ENCODE data around the gene SPATA13.

Gene SPATA13

DNA sequence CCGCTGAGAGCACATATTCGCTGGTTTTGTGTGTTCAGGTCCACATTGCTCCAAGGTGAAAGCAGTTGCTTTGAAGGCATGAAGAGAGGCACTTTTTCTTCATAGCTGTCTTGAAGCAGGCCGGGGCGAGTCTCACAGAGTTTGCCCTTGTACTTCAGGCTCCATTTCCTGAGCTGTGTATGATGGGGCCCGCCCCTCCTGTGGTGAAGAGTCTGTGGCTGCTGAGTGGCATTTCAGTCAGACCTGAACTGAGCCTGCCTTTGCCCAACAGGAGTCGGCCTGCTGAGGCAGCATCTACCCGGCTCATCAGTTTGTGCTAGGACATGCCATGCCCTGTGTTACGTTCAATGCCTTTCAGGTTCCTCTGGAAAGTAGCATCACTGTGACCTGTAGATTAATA, 104.5 kb downstream of the SPATA13 start:
- DNase-seq = no peak

DNA sequence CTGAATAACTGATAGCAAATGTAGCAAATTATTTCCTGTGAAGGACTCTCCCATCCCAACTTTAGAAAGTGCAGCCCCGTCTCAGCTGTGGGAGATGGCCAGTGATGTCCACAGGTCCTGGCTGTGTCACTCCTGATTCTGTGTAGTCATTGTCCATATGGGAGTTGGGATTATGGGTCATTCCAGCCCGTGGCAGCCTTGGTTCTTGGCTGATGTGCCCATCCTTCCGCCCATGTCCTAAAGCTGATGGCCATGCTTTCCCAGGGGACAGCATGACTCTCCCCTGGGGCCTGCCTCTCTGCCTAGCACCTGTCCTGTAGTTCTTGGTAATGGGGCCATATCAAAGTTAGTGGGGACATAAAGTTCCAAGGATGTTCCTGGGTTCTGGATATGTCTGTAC, 104.9 kb downstream of the SPATA13 start:
- no peak for DNase-seq

- no peak for DNase-seq
These were observed 106.8 kb downstream of the SPATA13 start for GRCh38 chr13:24267274-24267673.

GRCh38 chr13:24267801-24268200, 107.3 kb downstream of the SPATA13 start:
- DNase-seq = no peak

DNA sequence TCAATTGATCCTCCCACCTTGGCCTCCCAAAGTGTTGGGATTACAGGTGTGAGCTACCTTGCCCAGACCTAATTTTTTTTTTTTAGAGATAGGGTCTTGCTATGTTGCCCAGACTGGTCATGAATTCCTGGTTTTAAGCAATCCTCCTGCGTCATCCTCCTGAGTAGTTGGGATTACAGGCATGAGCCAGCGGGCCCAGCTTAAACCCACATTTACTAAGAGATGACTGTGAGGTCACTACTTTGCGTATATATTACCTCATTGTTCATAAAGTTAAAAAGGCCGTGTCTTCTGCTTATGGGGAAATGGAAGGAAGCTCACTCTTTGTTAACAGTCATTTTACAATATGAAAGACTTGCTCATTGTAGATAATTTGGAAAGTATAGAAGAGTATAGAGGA, 109.3 kb downstream of the SPATA13 start:
- no peak for DNase-seq

- no peak for DNase-seq
These were observed 110.2 kb downstream of the SPATA13 start for GRCh38 chr13:24270639-24271141.

- DNase-seq = no peak
These were observed 110.7 kb downstream of the SPATA13 start for GRCh38 chr13:24271231-24271600.

DNA sequence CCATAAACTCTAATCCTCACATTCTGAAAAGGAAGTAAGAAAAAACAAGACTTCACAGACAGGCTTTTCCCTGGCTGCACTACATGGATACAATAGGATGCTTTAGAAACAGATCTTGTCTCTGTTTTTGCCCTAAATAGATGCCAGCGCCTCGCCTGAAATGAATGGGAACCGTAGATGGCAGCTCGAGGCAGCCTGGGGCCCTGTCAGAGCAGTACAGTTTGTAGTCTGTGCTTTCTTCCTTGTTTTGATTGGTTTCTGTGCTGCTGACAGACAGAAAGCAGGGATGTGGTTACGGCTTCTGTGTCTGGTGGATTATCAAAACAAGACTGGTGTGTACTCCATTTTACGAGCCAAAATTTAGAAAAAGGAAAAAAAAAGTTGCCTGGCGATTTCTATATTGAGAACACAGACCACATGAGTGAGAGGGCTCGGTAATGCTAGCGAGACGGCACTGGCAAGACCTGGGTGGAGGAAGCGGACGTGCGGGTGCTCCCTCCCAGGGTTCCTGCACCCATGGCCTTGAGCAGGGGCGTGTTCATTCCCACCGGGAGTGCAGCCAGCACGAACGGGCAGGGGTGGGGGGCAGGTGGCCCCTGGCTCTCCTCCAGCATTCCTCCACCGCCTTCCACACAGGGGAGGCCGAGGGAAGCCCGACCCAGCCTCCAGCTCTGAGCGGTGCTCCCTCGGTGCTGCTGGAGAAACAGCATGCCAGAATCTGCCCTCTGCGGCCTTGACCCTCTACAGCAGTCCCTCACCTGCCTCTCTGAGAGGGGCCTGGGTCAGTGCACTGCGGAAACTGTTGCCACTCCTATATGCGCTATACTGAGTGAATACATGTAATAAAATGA, 111.3 kb downstream of the SPATA13 start:
- DNase-seq = no peak

- DNase-seq = no peak
These were observed 112.1 kb downstream of the SPATA13 start for GRCh38 chr13:24272452-24273161.

DNA sequence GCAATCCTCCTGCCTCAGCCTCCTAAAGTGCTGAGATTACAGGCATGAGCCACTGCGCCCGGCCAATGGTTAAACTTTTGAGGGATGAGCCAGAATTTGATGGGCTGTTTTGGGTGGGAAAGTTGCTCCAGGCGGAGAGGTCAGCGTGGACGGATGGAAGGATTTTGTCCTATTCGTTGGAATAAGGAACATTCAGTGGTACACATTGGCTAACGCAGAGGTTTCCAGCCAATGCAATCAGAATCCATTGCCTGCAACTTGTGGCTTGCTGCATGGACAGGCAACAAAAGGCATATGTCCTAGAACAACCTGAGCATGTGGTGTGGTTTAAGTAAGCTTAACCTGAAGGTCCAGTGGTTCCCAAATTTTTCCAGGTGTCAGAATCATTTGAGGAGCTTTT, 113.4 kb downstream of the SPATA13 start:
- no peak for DNase-seq

- DNase-seq = no peak
These were observed 114.0 kb downstream of the SPATA13 start for GRCh38 chr13:24274452-24275021.

DNA sequence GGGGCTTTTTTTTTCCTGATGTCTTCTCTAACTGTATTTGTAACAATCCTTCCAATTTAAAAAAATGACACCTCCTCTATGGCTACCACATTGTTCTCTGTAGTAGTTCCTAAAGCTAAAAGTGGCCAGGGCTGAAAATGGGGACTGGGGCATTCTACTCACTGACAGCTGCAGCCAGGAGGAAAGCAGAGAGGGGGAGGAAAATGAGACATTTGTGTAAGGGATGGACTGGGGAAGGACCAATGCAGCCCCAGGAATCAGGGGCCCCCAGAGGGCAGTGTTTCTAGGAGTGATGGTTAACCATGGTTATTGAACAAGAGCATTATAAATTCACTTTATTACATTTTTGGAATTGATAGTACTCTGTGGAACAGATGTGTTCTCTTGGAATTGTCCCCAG, 114.5 kb downstream of the SPATA13 start:
- DNase-seq = no peak

- DNase-seq = no peak
These were observed 115.8 kb downstream of the SPATA13 start for GRCh38 chr13:24276306-24276705.

DNA sequence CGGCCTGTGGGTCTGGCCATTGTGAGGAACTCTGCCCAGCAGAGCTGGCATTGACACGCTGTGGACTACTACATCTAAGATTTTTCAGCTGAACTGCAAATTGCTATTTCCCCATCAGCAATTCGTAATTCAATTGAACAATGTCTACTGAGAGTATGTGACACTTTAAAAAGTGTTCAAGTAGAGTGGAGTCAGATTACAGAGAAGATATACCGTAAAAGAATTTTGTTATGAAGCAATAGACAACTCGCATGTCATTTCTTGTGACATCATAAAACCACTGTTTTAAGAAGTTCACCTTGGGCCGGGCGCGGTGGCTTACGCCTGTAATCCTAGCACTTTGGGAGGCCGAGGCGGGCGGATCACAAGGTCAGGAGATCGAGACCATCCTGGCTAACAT, 116.3 kb downstream of the SPATA13 start:
- DNase-seq = no peak

DNA sequence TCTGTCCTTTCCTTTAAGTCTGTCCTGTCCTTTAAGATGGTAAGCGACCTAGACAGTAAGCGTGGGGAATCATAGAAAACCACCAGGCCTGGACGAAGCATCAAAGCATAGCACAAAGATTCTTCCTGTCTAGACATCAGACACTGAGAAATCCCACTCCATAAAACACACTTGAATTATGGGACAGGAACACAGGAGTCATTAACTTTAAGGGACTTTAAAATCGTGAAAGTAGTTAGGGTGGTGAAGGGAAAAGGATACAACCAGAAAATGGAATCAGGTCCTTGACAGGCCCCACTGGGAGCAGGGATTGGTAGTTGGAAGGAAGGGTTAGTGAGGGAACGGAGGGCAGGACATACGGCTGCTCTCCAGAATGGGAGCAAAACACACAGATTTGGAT, 117.2 kb downstream of the SPATA13 start:
- no peak for DNase-seq

GRCh38 chr13:24279327-24280110, 119.0 kb downstream of the SPATA13 start:
- no peak for DNase-seq

DNA sequence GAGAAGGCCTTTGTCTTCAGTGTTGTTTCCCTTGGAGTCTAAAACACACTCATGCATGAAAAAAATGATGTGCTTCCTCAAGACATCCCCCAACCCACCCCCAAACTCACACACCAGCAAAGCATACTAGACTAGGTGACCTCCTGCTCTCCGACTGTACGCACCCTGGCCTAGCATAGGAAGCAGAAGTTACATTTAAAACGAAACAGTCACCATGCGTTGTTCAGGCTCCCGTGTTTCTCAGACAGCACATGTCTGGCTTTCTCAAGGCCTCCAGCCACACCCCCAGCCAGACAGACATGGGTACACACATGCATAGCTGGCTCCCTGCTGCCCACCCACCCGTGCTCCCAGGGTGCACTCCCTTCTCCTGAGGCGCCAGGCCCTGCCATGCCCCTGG, 120.2 kb downstream of the SPATA13 start:
- no peak for DNase-seq

DNA sequence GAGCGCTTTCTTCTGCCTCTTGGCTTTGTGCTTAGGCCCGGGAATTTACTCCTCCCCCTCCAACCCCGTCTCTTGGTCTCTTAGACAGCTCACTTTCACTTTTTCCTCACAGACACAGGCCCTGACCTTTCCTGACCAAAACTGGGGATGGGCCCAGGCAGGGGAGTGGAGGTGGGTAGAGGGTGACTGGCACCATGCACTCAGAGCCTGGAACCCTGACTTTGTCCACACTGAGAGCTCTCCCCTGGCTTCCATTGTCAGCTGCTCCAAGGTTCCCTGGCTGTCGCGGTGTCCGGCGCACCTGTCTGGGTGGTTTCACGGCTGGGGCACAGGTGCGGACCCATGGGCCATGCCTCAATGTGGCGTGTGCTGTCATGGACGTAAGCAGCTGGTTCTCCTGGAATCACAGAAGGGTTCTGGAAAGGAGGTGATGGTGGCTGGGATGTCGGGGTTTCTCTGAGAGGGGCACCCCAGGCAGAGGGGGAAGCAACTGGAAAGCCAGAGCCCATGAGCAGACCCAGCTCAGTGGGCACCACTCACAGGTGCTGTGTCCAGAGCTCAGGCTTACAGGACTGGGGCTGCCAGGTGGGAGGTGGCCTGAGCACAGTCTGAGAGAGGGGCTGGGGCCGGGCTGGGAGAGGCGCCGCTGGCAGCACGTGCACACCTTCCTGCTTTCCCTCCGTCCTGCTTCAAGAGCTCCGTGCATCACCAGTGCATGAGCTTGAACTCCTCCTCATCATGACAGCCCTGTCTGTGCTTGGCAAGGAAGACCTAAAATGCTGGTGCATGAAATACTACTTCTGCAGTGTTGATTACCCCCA, 120.9 kb downstream of the SPATA13 start:
- DNase-seq = no peak

DNA sequence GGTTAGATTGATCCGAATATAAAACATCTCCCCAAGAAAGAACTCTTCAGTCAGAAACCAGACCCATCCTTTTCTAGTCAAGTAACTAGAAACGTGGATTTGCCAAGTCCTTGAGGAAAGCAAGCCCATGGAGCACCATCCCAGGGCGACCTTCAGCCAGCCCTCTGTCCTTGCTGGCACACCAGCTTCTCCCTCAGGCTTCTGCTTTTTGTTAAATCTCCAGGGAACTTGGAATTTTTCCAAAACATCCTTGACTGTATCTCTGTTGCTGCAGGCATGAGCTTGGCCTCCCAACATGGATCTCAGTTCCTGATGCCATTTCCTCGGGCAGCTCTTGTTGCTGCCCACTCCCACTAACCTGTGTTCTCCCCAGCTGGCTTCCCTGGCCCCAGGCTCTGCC, 121.7 kb downstream of the SPATA13 start:
- DNase-seq = no peak

DNA sequence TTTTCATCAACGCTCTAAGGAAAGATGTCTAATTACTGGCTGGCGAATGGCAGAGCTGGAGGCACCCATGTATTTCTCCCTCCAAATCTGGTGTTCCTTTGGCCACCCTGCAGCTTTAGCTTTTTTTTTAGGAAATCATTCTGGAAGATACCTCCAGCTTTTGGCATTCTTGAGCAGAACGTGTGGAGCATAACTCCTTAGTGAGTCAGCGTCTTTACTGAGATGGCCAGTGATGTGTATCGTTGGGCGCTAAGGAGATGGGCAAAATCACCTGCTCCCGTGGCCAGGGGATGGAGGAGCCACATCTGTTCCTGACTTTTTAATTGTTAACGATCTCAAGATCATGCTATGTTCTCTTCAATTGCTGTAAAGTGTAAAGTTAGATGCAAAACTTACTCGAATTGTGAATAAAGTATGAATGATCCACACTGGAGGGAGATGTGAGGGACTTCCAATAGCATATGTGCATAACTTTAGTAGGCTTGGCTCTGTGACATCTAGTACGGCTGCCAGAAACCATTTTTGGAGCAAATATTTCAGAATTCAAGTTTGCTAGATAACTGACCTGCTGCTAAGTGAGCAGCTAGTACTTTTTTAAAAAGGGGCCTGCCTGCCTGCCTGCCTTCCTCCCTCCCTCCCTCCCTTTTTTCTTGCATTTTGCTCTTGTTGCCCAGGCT, 124.5 kb downstream of the SPATA13 start:
- no peak for DNase-seq

DNA sequence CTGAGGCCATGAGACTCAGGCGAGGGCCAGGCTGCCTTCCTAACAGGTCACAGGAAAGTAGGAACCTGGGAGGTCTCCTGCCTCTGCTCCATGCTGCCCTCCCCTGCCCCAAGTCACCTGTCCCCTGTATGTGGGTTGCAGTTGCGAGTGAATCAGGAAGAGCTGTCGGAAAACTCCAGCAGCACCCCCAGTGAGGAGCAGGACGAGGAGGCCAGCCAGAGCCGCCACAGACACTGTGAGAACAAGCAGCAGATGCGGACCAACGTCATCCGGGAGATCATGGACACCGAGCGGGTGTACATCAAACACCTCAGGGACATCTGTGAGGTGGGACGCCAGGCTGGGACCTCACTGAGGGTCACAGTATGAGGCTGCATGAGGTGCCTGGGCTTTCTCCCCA, 126.1 kb downstream of the SPATA13 start:
- no peak for DNase-seq

All from NCI-H2171 (cell line).